Testis (tissue), 2 donors: ENCODE data around the gene RPS6KA6.

Source experiments
- POLR2A ChIP-seq: fragments of 450-650 bp; IDR thresholded peaks from one replicate; pipeline ENCODE4 v1.6.1; 2017; ENCODE audit warnings: antibody characterized with exemption, mild to moderate bottlenecking, moderate library complexity
- TF ChIP-seq, protein P1 (sequence below), 3 experiments: fragments of 450-650 bp in 2 of 3; fragments of 200-600 bp in 1 of 3; sonication (generic) in 1 of 3; IDR thresholded peaks; one replicate each; pipeline ENCODE4 v1.5.1; 2016 to 2019; ENCODE audit warnings: antibody characterized with exemption in 3 of 3, mild to moderate bottlenecking in 2 of 3, moderate library complexity in 1 of 3

DNA sequence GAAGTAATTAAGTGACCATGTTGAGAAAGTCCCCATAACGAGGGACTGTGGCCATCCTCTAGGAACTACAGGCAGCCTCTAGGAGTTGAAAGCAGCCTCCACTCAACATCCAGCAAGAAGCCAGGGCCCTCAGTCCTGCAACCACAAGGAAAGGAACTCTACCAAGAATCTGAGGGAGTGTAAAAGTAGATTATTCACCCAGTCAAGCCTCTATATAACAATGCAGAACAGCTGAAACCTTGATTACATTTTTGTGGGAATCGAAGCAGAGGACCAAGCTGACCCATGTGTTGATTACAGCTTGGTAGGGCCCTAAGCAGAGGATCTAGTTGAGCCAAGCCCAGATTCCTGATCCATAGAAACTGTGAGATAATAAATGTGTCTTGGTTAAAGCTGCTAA is 17.1 kb downstream of the RPS6KA6 start:
- TF ChIP-seq, protein P1, sequence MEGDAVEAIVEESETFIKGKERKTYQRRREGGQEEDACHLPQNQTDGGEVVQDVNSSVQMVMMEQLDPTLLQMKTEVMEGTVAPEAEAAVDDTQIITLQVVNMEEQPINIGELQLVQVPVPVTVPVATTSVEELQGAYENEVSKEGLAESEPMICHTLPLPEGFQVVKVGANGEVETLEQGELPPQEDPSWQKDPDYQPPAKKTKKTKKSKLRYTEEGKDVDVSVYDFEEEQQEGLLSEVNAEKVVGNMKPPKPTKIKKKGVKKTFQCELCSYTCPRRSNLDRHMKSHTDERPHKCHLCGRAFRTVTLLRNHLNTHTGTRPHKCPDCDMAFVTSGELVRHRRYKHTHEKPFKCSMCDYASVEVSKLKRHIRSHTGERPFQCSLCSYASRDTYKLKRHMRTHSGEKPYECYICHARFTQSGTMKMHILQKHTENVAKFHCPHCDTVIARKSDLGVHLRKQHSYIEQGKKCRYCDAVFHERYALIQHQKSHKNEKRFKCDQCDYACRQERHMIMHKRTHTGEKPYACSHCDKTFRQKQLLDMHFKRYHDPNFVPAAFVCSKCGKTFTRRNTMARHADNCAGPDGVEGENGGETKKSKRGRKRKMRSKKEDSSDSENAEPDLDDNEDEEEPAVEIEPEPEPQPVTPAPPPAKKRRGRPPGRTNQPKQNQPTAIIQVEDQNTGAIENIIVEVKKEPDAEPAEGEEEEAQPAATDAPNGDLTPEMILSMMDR (IDR thresholded peaks at IDR 0.05) = no peak
- no peak for TF ChIP-seq POLR2A
